Activated naive CD4-positive, alpha-beta T cell treated with anti-CD3 and anti-CD28 coated beads, Interleukin-2, amount 50 U/mL, for 72 hours (primary cell): ENCODE data around the gene RBM19. TPM values are rescaled to one million over a fixed set of nuclear protein-coding genes. Genes with fewer than 3 reads are reported as not detected.

Experiments
- ATAC-seq, 2 donors: fragments of 150-1000 bp; cut with Tn5 transposase; 2 replicates each; pipeline ENCODE4 v1.10.0; 2021; ENCODE audit warnings: mild to moderate bottlenecking in 2 of 2, moderate library complexity in 2 of 2
- DNase-seq, 2 donors: peaks; one replicate each; pipeline ENCODE4 v3.0.0; 2021 to 2022; ENCODE audit warnings: low spot score in 2 of 2
- H3K27ac Mint-ChIP-seq, 2 donors: one replicate each; pipeline ENCODE4 v1.8.0; 2022; ENCODE audit warnings: mild to moderate bottlenecking in 2 of 2, mixed read lengths in 2 of 2
- H3K36me3 Mint-ChIP-seq, 2 donors: one replicate each; pipeline ENCODE4 v1.8.0; 2022; ENCODE audit warnings: mixed read lengths in 2 of 2
- H3K9me3 Mint-ChIP-seq, 2 donors: one replicate each; pipeline ENCODE4 v1.8.0; 2022; ENCODE audit warnings: mixed read lengths in 2 of 2
- total RNA-seq, 2 donors: library from RNA; stranded (reverse); gene quantifications; one replicate each; pipeline ENCODE4 v1.2.3, GENCODE V29; 2022

Gene RBM19
- total RNA-seq, 2 donors from 2014 or later, result 63.6 to 86.0 TPM

GRCh38 chr12:113793250-113793649 lies 172.9 kb downstream of the RBM19 start:
- Mint-ChIP-seq H3K9me3 (peaks cover 10 to 16% of the 10 kb centered on the region in 2 donors), H3K36me3 (peaks cover 0 to 11% of the 10 kb centered on the region in 2 donors), H3K27ac (no peak overlapping the region)
- no peak for DNase-seq
- no peak for ATAC-seq

- Mint-ChIP-seq H3K9me3 (peaks cover 18 to 24% of the 10 kb centered on the region in 2 donors), H3K27ac (peak overlapping the region in 1 of 2 donors; percentile 20), H3K36me3 (peaks cover 0 to 11% of the 10 kb centered on the region in 2 donors)
- no peak for DNase-seq
- no peak for ATAC-seq
Observed at GRCh38 chr12:113792450-113792849, 173.7 kb downstream of the RBM19 start.

GRCh38 chr12:113788020-113788856 lies 177.9 kb downstream of the RBM19 start:
- peaks cover 18 to 30% of the 10 kb centered on the region in 2 donors for H3K9me3 Mint-ChIP-seq
- DNase-seq, result no peak

GRCh38 chr12:113786107-113786506 lies 180.0 kb downstream of the RBM19 start:
- Mint-ChIP-seq H3K36me3 (peaks cover 4 to 5% of the 10 kb centered on the region in 2 donors), H3K9me3 (peaks cover 12 to 25% of the 10 kb centered on the region in 2 donors), H3K27ac (no peak overlapping the region)
- DNase-seq (no peak), ATAC-seq (no peak)

More at GRCh38 chr12:113788020-113788856, 177.9 kb downstream of the RBM19 start:
- peaks cover 4 to 5% of the 10 kb centered on the region in 2 donors for H3K36me3 Mint-ChIP-seq
- H3K27ac Mint-ChIP-seq, result no peak overlapping the region
- ATAC-seq, result no peak

GRCh38 chr12:113783811-113784210 lies 182.3 kb downstream of the RBM19 start:
- H3K27ac Mint-ChIP-seq, result no peak overlapping the region
- H3K36me3 Mint-ChIP-seq, result peaks cover 5% of the 10 kb centered on the region in 2 donors
- ATAC-seq (no peak), DNase-seq (no peak)
- peaks cover 11 to 23% of the 10 kb centered on the region in 2 donors for H3K9me3 Mint-ChIP-seq

- H3K36me3 Mint-ChIP-seq, result peaks cover 5% of the 10 kb centered on the region in 2 donors
- ATAC-seq (no peak), DNase-seq (no peak)
- peaks cover 7 to 16% of the 10 kb centered on the region in 2 donors for H3K9me3 Mint-ChIP-seq
- no peak overlapping the region for H3K27ac Mint-ChIP-seq
Observed at GRCh38 chr12:113782873-113783272, 183.3 kb downstream of the RBM19 start.

- DNase-seq (no peak), ATAC-seq (no peak)
- peaks cover 0 to 5% of the 10 kb centered on the region in 2 donors for H3K36me3 Mint-ChIP-seq
- H3K9me3 Mint-ChIP-seq, result peaks cover 3 to 5% of the 10 kb centered on the region in 2 donors
- H3K27ac Mint-ChIP-seq, result no peak overlapping the region
Observed at GRCh38 chr12:113781415-113782198, 184.5 kb downstream of the RBM19 start.

- no peak for DNase-seq
Observed at GRCh38 chr12:113779774-113780173, 186.4 kb downstream of the RBM19 start.

GRCh38 chr12:113778432-113779132 lies 187.5 kb downstream of the RBM19 start:
- peaks cover 5 to 11% of the 10 kb centered on the region in 2 donors for H3K9me3 Mint-ChIP-seq
- DNase-seq (no peak), ATAC-seq (no peak)
- no peak overlapping the region for H3K27ac Mint-ChIP-seq
- peaks cover 0 to 5% of the 10 kb centered on the region in 2 donors for H3K36me3 Mint-ChIP-seq

More at GRCh38 chr12:113779774-113780173, 186.4 kb downstream of the RBM19 start:
- Mint-ChIP-seq H3K36me3 (peaks cover 0 to 5% of the 10 kb centered on the region in 2 donors), H3K27ac (no peak overlapping the region), H3K9me3 (peaks cover 5 to 6% of the 10 kb centered on the region in 2 donors)
- no peak for ATAC-seq

- DNase-seq (no peak), ATAC-seq (no peak)
- Mint-ChIP-seq H3K27ac (no peak overlapping the region), H3K9me3 (peaks cover 5 to 11% of the 10 kb centered on the region in 2 donors), H3K36me3 (peaks cover 0 to 5% of the 10 kb centered on the region in 2 donors)
Observed at GRCh38 chr12:113777751-113778150, 188.4 kb downstream of the RBM19 start.

GRCh38 chr12:113776536-113776935 lies 189.6 kb downstream of the RBM19 start:
- H3K36me3 Mint-ChIP-seq, result peaks cover 0 to 5% of the 10 kb centered on the region in 2 donors
- no peak for DNase-seq
- H3K27ac Mint-ChIP-seq, result no peak overlapping the region
- peaks cover 5 to 11% of the 10 kb centered on the region in 2 donors for H3K9me3 Mint-ChIP-seq
- ATAC-seq, result no peak

GRCh38 chr12:113774526-113774925 lies 191.6 kb downstream of the RBM19 start:
- no peaks in the 10 kb centered on the region for H3K36me3 Mint-ChIP-seq
- DNase-seq (no peak), ATAC-seq (no peak)
- H3K9me3 Mint-ChIP-seq, result peaks cover 0 to 8% of the 10 kb centered on the region in 2 donors
- H3K27ac Mint-ChIP-seq, result no peak overlapping the region

- DNase-seq (no peak), ATAC-seq (no peak)
- Mint-ChIP-seq H3K36me3 (no peaks in the 10 kb centered on the region), H3K9me3 (peaks cover 0 to 8% of the 10 kb centered on the region in 2 donors), H3K27ac (no peak overlapping the region)
Observed at GRCh38 chr12:113772505-113773030, 193.6 kb downstream of the RBM19 start.

GRCh38 chr12:113770389-113770865 lies 195.7 kb downstream of the RBM19 start:
- DNase-seq, result no peak
- no peak overlapping the region for H3K27ac Mint-ChIP-seq
- H3K9me3 Mint-ChIP-seq, result peaks cover 0 to 8% of the 10 kb centered on the region in 2 donors
- no peak for ATAC-seq
- H3K36me3 Mint-ChIP-seq, result no peaks in the 10 kb centered on the region

- no peak for ATAC-seq
- H3K36me3 Mint-ChIP-seq, result no peaks in the 10 kb centered on the region
- DNase-seq, result no peak
- peaks cover 0 to under 1% of the 10 kb centered on the region in 2 donors for H3K9me3 Mint-ChIP-seq
- H3K27ac Mint-ChIP-seq, result no peak overlapping the region
Observed at GRCh38 chr12:113769305-113769704, 196.8 kb downstream of the RBM19 start.

- DNase-seq, result no peak
- Mint-ChIP-seq H3K9me3 (no peaks in the 10 kb centered on the region), H3K27ac (no peak overlapping the region), H3K36me3 (no peaks in the 10 kb centered on the region)
- no peak for ATAC-seq
Observed at GRCh38 chr12:113768850-113769249, 197.3 kb downstream of the RBM19 start.
